HG03442 (cell line): ENCODE results near the gene ZNF511.

Experiments used
- ATAC-seq: cut with Tn5 transposase; IDR thresholded peaks from one replicate; pipeline ENCODE4 v1.9.1; 2021; ENCODE audit warnings: mild to moderate bottlenecking, moderate library complexity; ENCODE audit not compliant: unreplicated experiment

Gene ZNF511

GRCh38 chr10:133350950-133351329 is 42.2 kb downstream of the ZNF511 start:
- ATAC-seq: no peak

DNA sequence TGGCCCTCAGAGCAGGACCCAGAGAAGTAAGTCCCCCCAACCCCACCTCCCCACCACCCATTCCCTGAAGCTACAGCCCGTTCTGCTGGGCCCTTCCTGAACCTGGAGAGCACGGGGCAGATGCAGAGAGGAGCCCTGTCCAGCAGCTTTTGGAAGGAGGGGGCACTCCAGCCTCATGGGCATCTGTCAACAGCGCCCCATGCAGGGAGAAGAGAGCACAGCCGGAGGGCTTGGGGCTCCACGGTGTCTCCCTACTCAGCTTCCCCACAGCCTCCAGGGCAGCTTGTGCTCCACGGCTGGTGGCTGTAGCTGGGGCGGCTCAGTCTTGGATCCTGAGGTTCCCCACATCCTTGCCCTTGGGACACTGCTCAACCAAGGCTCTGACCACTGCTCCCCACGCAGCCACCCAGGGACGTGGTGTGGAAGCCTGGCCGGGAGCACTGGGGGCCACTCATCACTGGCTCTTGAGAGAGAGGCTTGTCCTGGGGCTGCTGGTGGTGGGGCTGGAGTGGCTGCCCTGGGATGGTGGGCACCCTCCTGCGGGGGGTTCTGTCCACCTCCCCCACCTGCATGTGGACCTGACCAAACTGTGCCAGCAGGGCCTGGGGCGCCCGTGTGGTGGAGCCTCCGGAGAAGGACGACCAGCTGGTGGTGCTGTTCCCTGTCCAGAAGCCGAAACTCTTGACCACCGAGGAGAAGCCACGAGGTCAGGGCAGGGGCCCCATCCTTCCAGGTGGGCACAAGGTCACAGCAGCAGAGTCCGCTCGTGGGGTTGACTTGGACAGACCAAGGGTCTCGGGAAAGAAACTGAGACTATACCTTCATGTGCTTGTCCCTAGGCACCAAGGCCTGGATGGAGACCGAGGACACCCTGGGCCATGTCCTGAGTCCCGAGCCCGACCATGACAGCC is 42.9 kb downstream of the ZNF511 start:
- no peak for ATAC-seq

- no peak for ATAC-seq
Observed at GRCh38 chr10:133353202-133353959, 44.7 kb downstream of the ZNF511 start.

DNA sequence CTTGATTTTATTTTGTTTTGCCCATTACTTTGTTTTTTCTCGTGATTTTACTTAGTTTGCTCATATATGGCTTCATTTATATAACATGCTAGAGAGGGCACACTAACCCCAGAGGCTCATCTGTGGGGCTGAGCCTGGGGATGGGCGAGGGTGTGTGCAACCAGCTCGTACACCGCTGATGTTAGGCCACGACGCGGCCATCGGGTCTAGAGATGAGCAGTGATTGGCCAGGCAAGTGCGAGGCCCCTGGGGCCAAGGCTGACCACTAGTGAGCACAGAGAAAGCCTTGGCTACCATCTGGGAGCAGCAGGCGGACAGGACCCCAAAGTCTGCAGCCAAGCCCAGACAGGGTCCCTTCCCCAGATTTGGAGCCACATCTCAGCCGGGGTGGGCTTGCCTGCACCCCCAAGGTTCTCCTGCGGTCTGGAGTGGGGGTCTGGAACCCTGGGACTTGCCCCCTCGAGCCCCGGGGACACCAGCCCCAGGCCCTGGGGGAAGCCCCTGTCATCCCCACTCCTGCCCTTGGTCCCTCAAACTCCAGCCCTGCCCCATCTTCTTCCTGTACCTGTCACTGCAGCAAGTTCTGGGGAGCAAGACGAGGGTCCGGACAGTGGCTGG is 45.4 kb downstream of the ZNF511 start:
- no peak for ATAC-seq

- no peak for ATAC-seq
Observed at GRCh38 chr10:133354672-133355240, 46.0 kb downstream of the ZNF511 start.

- no peak for ATAC-seq
Observed at GRCh38 chr10:133355266-133355665, 46.6 kb downstream of the ZNF511 start.

GRCh38 chr10:133355991-133356390 is 47.3 kb downstream of the ZNF511 start:
- no peak for ATAC-seq

DNA sequence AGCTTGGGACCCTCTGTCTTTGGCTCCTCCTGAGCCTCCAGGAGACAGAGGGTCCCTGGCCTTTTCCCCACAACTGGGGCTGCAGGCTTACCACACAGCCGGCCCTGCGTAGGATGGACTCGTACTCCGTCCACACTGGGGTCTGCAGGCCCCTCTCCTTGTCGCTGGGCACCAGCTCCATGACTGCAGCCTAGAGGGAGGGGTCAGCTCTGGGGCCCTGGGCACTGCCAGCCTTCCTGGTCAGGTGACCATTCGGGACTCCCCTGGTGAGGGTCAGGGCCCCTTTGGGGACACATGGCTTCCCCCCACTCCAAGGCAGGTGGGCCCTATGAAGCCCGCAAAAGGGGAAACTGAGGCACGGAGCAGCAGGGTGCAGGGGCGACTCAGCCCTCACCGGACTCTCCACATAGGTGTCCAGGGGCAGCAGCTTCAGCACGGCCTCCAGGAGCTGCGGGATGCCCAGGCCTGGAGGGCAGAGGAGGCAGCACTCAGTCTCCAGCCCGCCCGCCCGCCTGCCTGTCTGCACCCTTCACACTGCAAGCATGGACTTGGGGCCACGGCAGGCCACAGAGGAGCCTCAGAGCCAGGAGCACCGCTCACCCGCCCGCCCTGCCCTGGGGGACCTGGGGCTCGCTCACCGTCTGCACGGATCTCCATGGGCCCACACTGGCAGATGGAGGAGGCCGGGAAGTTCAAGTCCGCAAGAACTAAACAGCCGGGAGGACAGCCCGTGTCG is 48.0 kb downstream of the ZNF511 start:
- ATAC-seq: no peak

- peak; percentile 64 for ATAC-seq
Observed at GRCh38 chr10:133357285-133358161, 48.8 kb downstream of the ZNF511 start, which contains the start of gene FUOM. TSS of gene FUOM (minus strand) at chr10:133358019. CDS start at chr10:133358007, 12 bp downstream.

DNA sequence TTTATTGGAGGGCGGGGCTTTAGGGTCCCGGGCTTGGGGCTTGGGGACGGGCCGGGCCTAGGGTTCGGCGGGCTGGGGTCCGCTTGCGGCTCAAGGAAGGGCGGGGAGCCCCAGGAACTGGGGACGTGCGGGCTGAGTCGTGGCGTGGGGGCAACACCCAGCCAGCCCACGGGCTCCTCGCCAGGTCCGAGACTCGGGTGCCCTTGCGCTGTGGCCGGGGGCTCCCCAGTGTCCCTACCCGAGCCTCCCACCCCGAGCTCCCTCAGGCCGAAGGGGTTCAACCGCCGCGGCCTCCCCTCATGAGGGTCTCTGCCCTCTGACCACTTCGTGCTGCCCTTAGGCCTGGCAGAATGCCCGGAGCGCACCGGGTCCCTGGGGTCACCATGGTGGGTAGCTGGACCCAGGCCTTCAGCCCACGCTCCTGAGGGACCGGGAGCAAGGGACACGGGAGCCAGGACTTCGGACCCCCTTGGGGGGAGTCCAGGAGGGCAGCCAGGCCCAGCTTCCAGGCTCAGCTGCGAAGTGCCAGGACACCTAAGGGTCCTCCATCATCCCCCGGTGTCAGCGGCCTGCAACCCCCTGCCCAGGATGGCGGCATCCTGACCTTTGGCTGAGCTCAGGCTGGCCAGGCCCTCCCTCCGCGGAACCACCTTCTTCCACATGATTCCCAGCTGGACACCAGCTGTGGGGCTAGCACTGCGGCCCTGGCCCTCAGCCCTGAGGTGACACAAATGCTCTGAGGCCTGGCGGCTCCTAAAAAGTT is 49.6 kb downstream of the ZNF511 start:
- no peak for ATAC-seq

DNA sequence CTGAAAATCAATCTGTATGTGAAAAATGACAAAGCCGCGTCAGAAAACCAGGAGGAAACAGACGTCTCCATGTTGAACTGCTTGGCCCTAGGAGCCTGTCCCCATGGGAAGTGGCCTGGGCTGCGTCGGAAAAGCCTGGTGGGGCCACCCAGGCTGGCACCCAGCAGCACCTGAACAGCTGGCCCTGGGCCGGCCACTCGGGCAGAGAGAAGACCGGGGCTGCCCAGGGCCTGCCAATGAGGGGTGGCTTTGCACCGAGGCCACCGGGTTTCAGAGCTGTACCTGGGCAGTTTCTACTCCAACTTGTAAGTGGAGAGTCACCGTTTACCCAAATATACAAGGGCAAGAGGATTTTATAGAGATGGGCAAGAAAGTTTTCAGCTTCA is 50.2 kb downstream of the ZNF511 start:
- ATAC-seq: no peak

DNA sequence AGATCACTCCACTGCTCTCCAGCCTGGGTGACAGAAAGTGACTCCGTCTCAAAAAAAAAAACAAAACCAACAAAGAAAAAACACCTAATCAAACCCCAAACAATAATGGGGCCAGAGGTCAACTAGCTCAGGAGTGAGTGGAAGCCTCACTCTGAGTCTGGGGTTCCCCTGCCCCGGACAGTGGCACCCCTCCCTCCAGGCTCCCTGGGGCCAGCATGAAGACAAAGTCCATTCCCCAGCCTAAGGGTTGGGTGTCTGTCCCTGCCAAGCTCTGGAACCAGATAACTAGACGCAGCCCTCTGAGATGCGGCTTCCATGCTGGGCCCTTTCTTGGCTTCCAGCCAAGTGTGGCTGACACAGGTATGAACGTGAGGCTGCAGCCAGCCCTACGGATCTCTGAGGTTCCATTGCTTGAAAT is 50.8 kb downstream of the ZNF511 start:
- ATAC-seq: no peak

GRCh38 chr10:133359972-133360610 is 51.4 kb downstream of the ZNF511 start:
- no peak for ATAC-seq

DNA sequence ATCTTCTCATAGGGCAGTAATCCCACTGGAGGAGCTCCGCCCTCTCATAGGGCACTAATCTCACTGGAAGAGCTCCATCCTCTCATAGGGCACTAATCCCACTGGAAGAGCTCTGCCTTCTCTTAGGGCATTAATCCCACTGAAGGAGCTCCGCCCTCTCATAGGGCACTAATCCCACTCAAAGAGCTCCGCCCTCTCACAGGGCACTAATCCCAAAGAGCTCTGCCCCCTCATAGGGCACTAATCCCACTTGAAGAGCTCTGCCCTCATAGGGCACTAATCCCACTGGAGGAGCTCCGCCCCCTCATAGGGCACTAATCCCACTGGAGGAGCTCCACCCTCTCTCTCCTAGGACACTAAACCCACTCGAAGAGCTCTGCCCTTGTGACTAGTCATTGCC is 52.5 kb downstream of the ZNF511 start:
- no peak for ATAC-seq

GRCh38 chr10:133361773-133362441 is 53.2 kb downstream of the ZNF511 start:
- ATAC-seq: no peak
